Astrocyte of the spinal cord (primary cell): ENCODE measurements around the gene SPOCK1.
"Not testable (repeated sequence)": the region's sequence is repeated elsewhere in the genome, so short reads cannot be mapped to it uniquely, and the experiment has no call there.

Source experiments
- DNase-seq: peaks from one replicate; pipeline ENCODE4 v3.0.0; 2011; ENCODE audit warnings: low read depth, low spot score
- H3K4me3 ChIP-seq: 2 replicates; pipeline ENCODE4 v1.5.1; 2011; ENCODE audit warnings: low read depth, mild to moderate bottlenecking, low read length, moderate library complexity
- CTCF ChIP-seq: IDR thresholded peaks from 2 replicates; pipeline ENCODE4 v1.5.1; 2012; ENCODE audit warnings: low read depth, mild to moderate bottlenecking, low read length, inconsistent platforms
- in situ Hi-C: cut with HindIII; loops from 2 replicates; pipeline ENCODE4 v1.10.0; 2017; ENCODE audit warnings: low sequenced_read_pairs

SPOCK1 gene

GRCh38 chr5:137503456-137503855 is 4.3 kb upstream of the SPOCK1 start:
- no peak overlapping the region for H3K4me3 ChIP-seq
- TF ChIP-seq CTCF, result no peak
- in situ Hi-C loops, result no loop called here
- DNase-seq, result no peak

GRCh38 chr5:137502632-137503031 is 3.5 kb upstream of the SPOCK1 start:
- in situ Hi-C loops, result no loop called here
- DNase-seq, result no peak
- H3K4me3 ChIP-seq, result no peak overlapping the region
- no peak for TF ChIP-seq CTCF

- no peak for TF ChIP-seq CTCF
- in situ Hi-C loops, result no loop called here
- no peak overlapping the region for H3K4me3 ChIP-seq
- no peak for DNase-seq
Observed at GRCh38 chr5:137501846-137502406, 2.8 kb upstream of the SPOCK1 start.

GRCh38 chr5:137501226-137501625 is 2.1 kb upstream of the SPOCK1 start:
- in situ Hi-C loops, result no loop called here
- H3K4me3 ChIP-seq, result no peak overlapping the region
- DNase-seq, result no peak
- no peak for TF ChIP-seq CTCF

- in situ Hi-C loops, result no loop called here
- H3K4me3 ChIP-seq, result no peak overlapping the region
- no peak for DNase-seq
- TF ChIP-seq CTCF, result no peak
Observed at GRCh38 chr5:137500615-137501225, 1.6 kb upstream of the SPOCK1 start.

- DNase-seq, in situ Hi-C loops, H3K4me3 ChIP-seq: not testable (repeated sequence)
Observed at GRCh38 chr5:137499506-137499847, 351 bp upstream of the SPOCK1 start.

GRCh38 chr5:137498301-137498735 is 808 bp downstream of the SPOCK1 start:
- DNase-seq, result no peak
- H3K4me3 ChIP-seq, result peak overlapping the region; percentile 66
- in situ Hi-C loops, result no loop called here
- no peak for TF ChIP-seq CTCF
